HepG2 (cell line): ENCODE data around the gene GDI1. TPM values are rescaled to one million over a fixed set of nuclear protein-coding genes. Genes with fewer than 3 reads are reported as not detected.

ENCODE experiments used
- AHR ChIP-seq: IDR thresholded peaks from 2 replicates; pipeline ENCODE4 v1.6.1; 2018; ENCODE audit warnings: missing genetic modification reagents, missing compliant biosample characterization
- ATF1 ChIP-seq: IDR thresholded peaks from 2 replicates; pipeline ENCODE4 v1.6.1; 2016; ENCODE audit warnings: mild to moderate bottlenecking, control low read depth
- ATF6 ChIP-seq: sonication (generic); formaldehyde crosslinking; conservative IDR thresholded peaks from 2 replicates; pipeline ENCODE4 v1.4.0; 2020; ENCODE audit warnings: missing genetic modification reagents
- ATRX ChIP-seq: sonication (generic); formaldehyde crosslinking; IDR thresholded peaks from 2 replicates; pipeline ENCODE4 v1.4.0; 2020; ENCODE audit warnings: missing genetic modification reagents, borderline replicate concordance
- BRD4 ChIP-seq: sonication (generic); formaldehyde crosslinking; IDR thresholded peaks from 2 replicates; pipeline ENCODE4 v1.4.0; 2020; ENCODE audit warnings: missing genetic modification reagents
- CENPBD1 ChIP-seq: sonication (generic); formaldehyde crosslinking; IDR thresholded peaks from 2 replicates; pipeline ENCODE4 v1.8.0; 2022; ENCODE audit warnings: missing genetic modification reagents, low read depth, mild to moderate bottlenecking, borderline replicate concordance
- MLLT10 ChIP-seq: sonication (generic); formaldehyde crosslinking; IDR thresholded peaks from 2 replicates; pipeline ENCODE4 v1.4.0; 2020; ENCODE audit warnings: missing genetic modification reagents
- MTERF4 ChIP-seq: sonication (generic); formaldehyde crosslinking; IDR thresholded peaks from 2 replicates; pipeline ENCODE4 v1.8.0; 2023; ENCODE audit warnings: mild to moderate bottlenecking, missing genetic modification reagents
- NFE2L1 ChIP-seq: sonication (generic); formaldehyde crosslinking; IDR thresholded peaks from 2 replicates; pipeline ENCODE4 v1.4.0; 2020; ENCODE audit warnings: missing genetic modification reagents, mild to moderate bottlenecking, borderline replicate concordance
- RELA ChIP-seq: sonication (generic); formaldehyde crosslinking; IDR thresholded peaks from 2 replicates; pipeline ENCODE4 v1.4.0; 2020; ENCODE audit warnings: missing genetic modification reagents
- THYN1 ChIP-seq: sonication (generic); formaldehyde crosslinking; IDR thresholded peaks from 2 replicates; pipeline ENCODE4 v1.8.1; 2023; ENCODE audit warnings: low read depth, mild to moderate bottlenecking, moderate library complexity, missing genetic modification reagents, borderline replicate concordance
- ZBTB46 ChIP-seq: sonication (generic); formaldehyde crosslinking; IDR thresholded peaks from 2 replicates; pipeline ENCODE4 v1.4.0; 2020; ENCODE audit warnings: mild to moderate bottlenecking, missing genetic modification reagents, borderline replicate concordance
- ZMYM3 ChIP-seq: sonication (generic); formaldehyde crosslinking; IDR thresholded peaks from 2 replicates; pipeline ENCODE4 v1.5.1; 2020; ENCODE audit warnings: mild to moderate bottlenecking, missing genetic modification reagents
- ZNF274 ChIP-seq: sonication (generic); formaldehyde crosslinking; IDR thresholded peaks from 2 replicates; pipeline ENCODE4 v1.5.1; 2020; ENCODE audit warnings: mild to moderate bottlenecking, missing genetic modification reagents
- ZNF362 ChIP-seq: sonication (generic); formaldehyde crosslinking; IDR thresholded peaks from 2 replicates; pipeline ENCODE4 v1.4.0; 2020; ENCODE audit warnings: missing genetic modification reagents, mild to moderate bottlenecking, borderline replicate concordance
- ZNF710 ChIP-seq: sonication (generic); formaldehyde crosslinking; IDR thresholded peaks from 2 replicates; pipeline ENCODE4 v1.5.0; 2020; ENCODE audit warnings: mild to moderate bottlenecking, missing genetic modification reagents, borderline replicate concordance
- ZZZ3 ChIP-seq: sonication (generic); formaldehyde crosslinking; IDR thresholded peaks from 2 replicates; pipeline ENCODE4 v1.4.0; 2020; ENCODE audit warnings: missing genetic modification reagents, mild to moderate bottlenecking, borderline replicate concordance
- polyA plus RNA-seq, 8 experiments: library from polyadenylated mRNA; depleted of rRNA in 3 of 8; stranded (reverse) in 7 of 8; unstranded in 1 of 8; fragments of >200 nt; fragmentation: Illumina TruSeq in 4 of 8; extraction: Trizol in 4 of 8; gene quantifications; 2 replicates each; pipeline versions ENCODE4 v1.2.1 to v1.2.3, GENCODE V29; 2011 to 2016; ENCODE audit warnings: low read depth in 4 of 8, missing spikeins in 1 of 8, mixed read lengths in 1 of 8; ENCODE audit not compliant: insufficient read depth in 1 of 8
- total RNA-seq, 5 experiments: library from RNA; depleted of rRNA; stranded (reverse); fragments of >200 nt; fragmentation: Illumina TruSeq; extraction: Trizol; gene quantifications; 2 replicates each; pipeline ENCODE4 v1.2.3, GENCODE V29; 2016; ENCODE audit warnings: low read depth in 1 of 5

GDI1 gene
- total and polyA plus RNA-seq, 2 of the 13 experiments (the other 11 are each of a cell fraction or from before 2014, with no cell fraction given), result 17.4 to 105 TPM

GRCh38 chrX:154428176-154429171 is 8.5 kb upstream of the GDI1 start, which contains the start of gene ATP6AP1 (continued):
- TF ChIP-seq ATRX (no peak), ZNF710 (CRISPR knock-in tag) (no peak), ZNF274 (CRISPR knock-in tag) (no peak), CENPBD1 (no peak), MLLT10 (no peak), RELA (CRISPR knock-in tag) (no peak), ATF1 (CRISPR knock-in tag) (no peak), ATF6 (CRISPR knock-in tag) (no peak), THYN1 (no peak), NFE2L1 (CRISPR knock-in tag) (no peak), ZBTB46 (CRISPR knock-in tag) (no peak), ZMYM3 (peak; percentile 70; the same call in 1 of the 2 replicates), MTERF4 (no peak), AHR (CRISPR knock-in tag) (no peak), ZNF362 (CRISPR knock-in tag) (no peak), BRD4 (CRISPR knock-in tag) (0 out of 2 replicates have a peak, but pooled peaks have one; percentile 48), ZZZ3 (CRISPR knock-in tag) (no peak)
